OCI-LY7 (cell line): ENCODE data around the gene TAGLN. TPM values are rescaled to one million over a fixed set of nuclear protein-coding genes. Genes with fewer than 3 reads are reported as not detected.

Experiments
- BruUV-seq: library from RNA; stranded (reverse); fragments of 400-500 nt; replicated peaks from 2 replicates; lab custom pipeline; 2021; lab: Mats Ljungman, UMichigan
- CTCF ChIA-PET: fragments of 300-600 bp; sonication (Branson Sonifier 250); formaldehyde crosslinking; loops from one replicate; lab custom pipeline; 2022; ENCODE audit warnings: antibody characterized with exemption; ENCODE audit not compliant: unreplicated experiment; lab: Charles Lee
- POLR2A ChIA-PET: fragments of 300-600 bp; sonication (Branson Sonifier 250); formaldehyde crosslinking; loops from one replicate; lab custom pipeline; 2022; ENCODE audit warnings: antibody characterized with exemption; lab: Charles Lee
- DNase-seq: peaks from one replicate; pipeline ENCODE4 v3.0.0-alpha.2; 2015; ENCODE audit warnings: low spot score
- H2AFZ ChIP-seq: fragments of 200-600 bp; sonication (generic), shearing (Covaris generic); 2 replicates; pipeline ENCODE4 v1.6.1; 2014; ENCODE audit warnings: mild to moderate bottlenecking, antibody characterized with exemption, low read length, moderate library complexity
- H3K27ac ChIP-seq: fragments of 200-600 bp; sonication (generic); 2 replicates; pipeline ENCODE4 v1.5.1; 2014; ENCODE audit warnings: mixed run types, low read depth, mild to moderate bottlenecking, moderate library complexity, low read length, inconsistent platforms; ENCODE audit not compliant: poor library complexity, severe bottlenecking
- H3K36me3 ChIP-seq: fragments of 200-600 bp; sonication (generic); 2 replicates; pipeline ENCODE4 v1.6.1; 2014; ENCODE audit warnings: mild to moderate bottlenecking, antibody characterized with exemption, low read length, moderate library complexity, mixed read lengths; ENCODE audit not compliant: insufficient read depth
- H3K4me1 ChIP-seq: fragments of 200-600 bp; sonication (generic); 2 replicates; pipeline ENCODE4 v1.5.1; 2014; ENCODE audit warnings: mild to moderate bottlenecking, low read length; ENCODE audit not compliant: insufficient read depth, poor library complexity, severe bottlenecking
- H3K4me2 ChIP-seq: fragments of 200-600 bp; sonication (generic); 2 replicates; pipeline ENCODE4 v1.6.1; 2014; ENCODE audit warnings: mild to moderate bottlenecking, low read length
- H3K4me3 ChIP-seq: fragments of 200-600 bp; sonication (generic); 2 replicates; pipeline ENCODE4 v1.5.1; 2014; ENCODE audit warnings: mild to moderate bottlenecking, low read depth, low read length; ENCODE audit not compliant: poor library complexity, severe bottlenecking
- H3K79me2 ChIP-seq: fragments of 200-600 bp; sonication (generic); 2 replicates; pipeline ENCODE4 v1.6.1; 2016; ENCODE audit warnings: low read depth, mild to moderate bottlenecking, low read length, moderate library complexity, mixed read lengths; ENCODE audit not compliant: insufficient read depth
- H3K9me2 ChIP-seq: fragments of 200-600 bp; sonication (generic); 2 replicates; pipeline ENCODE4 v1.6.1; 2016; ENCODE audit warnings: mild to moderate bottlenecking, low read length, mixed read lengths; ENCODE audit not compliant: insufficient read depth
- H3K9me3 ChIP-seq: fragments of 200-600 bp; sonication (generic); 2 replicates; pipeline ENCODE4 v1.6.1; 2014; ENCODE audit warnings: mild to moderate bottlenecking, mixed run types, low read length, mixed read lengths
- H4K20me1 ChIP-seq: fragments of 200-600 bp; sonication (generic); 2 replicates; pipeline ENCODE4 v1.6.1; 2014; ENCODE audit warnings: mild to moderate bottlenecking, antibody characterized with exemption, low read length, moderate library complexity, mixed read lengths; ENCODE audit not compliant: insufficient read depth
- EZH2phosphoT487 ChIP-seq: fragments of 200-600 bp; sonication (generic); IDR thresholded peaks from 2 replicates; pipeline ENCODE4 v1.6.1; 2018; ENCODE audit warnings: low read depth, borderline replicate concordance, mild to moderate bottlenecking, mixed run types, antibody characterized with exemption, low read length, moderate library complexity, mixed read lengths
- intact Hi-C: fragments of 100-400 bp; cut with micrococcal nuclease; formaldehyde crosslinking; loops from one replicate; pipeline ENCODE4 v1.10.0; 2022; ENCODE audit not compliant: unreplicated experiment
- total RNA-seq, 2 experiments: library from RNA; depleted of rRNA in 1 of 2; stranded (reverse); fragments of >200 nt in 1 of 2; shearing (Covaris generic) in 1 of 2; gene quantifications; 2 replicates each; pipeline ENCODE4 v1.2.3, GENCODE V29; 2014 to 2022
- TF ChIP-seq, protein P1 (sequence below): fragments of 200-600 bp; sonication (generic); conservative IDR thresholded peaks from 2 replicates; pipeline ENCODE4 v1.5.1; 2014; ENCODE audit warnings: mild to moderate bottlenecking, antibody characterized with exemption, low read length, moderate library complexity, mixed read lengths

The TAGLN gene
- total RNA-seq, 2 experiments from 2014 or later, result 5.4 to 7.4 TPM

DNA sequence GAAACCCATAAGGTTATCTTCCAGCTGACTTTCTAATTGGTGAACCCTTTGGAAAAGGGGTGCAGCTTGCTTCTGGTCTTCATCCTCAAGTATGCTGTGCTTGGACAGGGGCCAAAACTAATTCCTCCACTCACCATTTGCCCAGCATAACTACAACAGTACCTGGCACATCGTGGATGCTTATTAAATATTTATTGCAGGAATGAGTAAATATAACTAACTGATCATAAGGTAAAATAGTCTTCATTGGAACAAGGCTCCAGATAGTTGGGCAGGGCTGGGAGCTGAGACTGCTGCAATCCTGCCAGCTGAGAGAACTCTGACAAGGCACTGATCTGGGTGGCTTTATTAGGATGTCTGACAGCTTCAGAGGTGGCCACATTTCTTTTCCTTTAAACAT is 23.0 kb upstream of the TAGLN start:
- H2AFZ ChIP-seq, result no peak overlapping the region
- H3K27ac ChIP-seq, result no peak overlapping the region
- TF ChIP-seq, protein P1, sequence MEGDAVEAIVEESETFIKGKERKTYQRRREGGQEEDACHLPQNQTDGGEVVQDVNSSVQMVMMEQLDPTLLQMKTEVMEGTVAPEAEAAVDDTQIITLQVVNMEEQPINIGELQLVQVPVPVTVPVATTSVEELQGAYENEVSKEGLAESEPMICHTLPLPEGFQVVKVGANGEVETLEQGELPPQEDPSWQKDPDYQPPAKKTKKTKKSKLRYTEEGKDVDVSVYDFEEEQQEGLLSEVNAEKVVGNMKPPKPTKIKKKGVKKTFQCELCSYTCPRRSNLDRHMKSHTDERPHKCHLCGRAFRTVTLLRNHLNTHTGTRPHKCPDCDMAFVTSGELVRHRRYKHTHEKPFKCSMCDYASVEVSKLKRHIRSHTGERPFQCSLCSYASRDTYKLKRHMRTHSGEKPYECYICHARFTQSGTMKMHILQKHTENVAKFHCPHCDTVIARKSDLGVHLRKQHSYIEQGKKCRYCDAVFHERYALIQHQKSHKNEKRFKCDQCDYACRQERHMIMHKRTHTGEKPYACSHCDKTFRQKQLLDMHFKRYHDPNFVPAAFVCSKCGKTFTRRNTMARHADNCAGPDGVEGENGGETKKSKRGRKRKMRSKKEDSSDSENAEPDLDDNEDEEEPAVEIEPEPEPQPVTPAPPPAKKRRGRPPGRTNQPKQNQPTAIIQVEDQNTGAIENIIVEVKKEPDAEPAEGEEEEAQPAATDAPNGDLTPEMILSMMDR, result no peak
- no peak for TF ChIP-seq EZH2phosphoT487
- no peak for DNase-seq
- peaks cover 17% of the 10 kb centered on the region for H3K36me3 ChIP-seq
- no peaks in the 10 kb centered on the region for H4K20me1 ChIP-seq
- H3K4me1 ChIP-seq, result peaks cover 30% of the 10 kb centered on the region
- H3K4me2 ChIP-seq, result no peak overlapping the region
- no peaks in the 10 kb centered on the region for H3K9me3 ChIP-seq
- no peak overlapping the region for H3K4me3 ChIP-seq
- H3K9me2 ChIP-seq, result no peaks in the 10 kb centered on the region
- H3K79me2 ChIP-seq, result peaks cover 3% of the 10 kb centered on the region; the same call in 1 of the 2 replicates
- POLR2A ChIA-PET, result interaction anchor here (0.7 kb wide), 1 partner anchor 386 kb away, joined by 6 read pairs; no protein-coding TSS in a partner anchor
- intact Hi-C loops, result no loop called here
- CTCF ChIA-PET, result no interaction called here
- no TSS peak for BruUV-seq

DNA sequence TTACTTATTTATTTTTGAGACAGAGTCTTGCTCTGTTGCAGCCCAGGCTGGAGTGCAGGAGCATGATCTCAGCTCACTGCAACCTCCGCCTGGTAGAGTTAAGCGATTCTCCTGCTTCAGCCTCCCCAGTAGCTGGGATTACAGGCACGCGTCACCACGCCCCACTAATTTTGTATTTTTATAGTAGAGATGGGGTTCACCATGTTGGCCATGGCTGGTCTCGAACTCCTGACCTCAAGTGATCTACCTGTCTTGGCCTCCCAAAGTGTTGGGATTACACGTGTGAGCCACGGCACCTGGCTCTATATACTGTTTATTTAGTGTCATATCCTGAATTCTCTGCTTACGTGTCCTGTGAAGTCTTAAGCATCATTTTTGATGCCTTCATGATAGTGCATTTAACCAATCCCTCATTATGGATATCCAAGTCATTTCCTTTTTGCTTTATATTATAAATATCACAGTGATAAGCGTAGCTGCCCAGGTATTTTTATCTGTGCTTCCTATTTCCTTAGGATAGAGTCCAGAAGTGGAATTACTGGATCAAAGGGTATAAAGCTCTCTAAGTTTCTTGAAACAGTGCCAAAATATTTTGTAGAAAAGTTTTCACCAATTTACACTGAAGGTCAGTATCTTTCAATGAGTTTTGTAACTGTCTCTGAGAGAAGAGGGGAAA is 21.5 kb upstream of the TAGLN start:
- peak overlapping the region; percentile 83; the same call in 1 of the 2 replicates for H2AFZ ChIP-seq
- intact Hi-C loops, result loop anchor here (1.0 to 2.0 kb wide), 3 partner anchors 33 to 405 kb away; partner anchors contain the start of genes BUD13, PAFAH1B2, PCSK7 and RNF214
- CTCF ChIA-PET, result interaction anchor here (0.6 to 0.7 kb wide), 2 partner anchors 52 to 164 kb away, joined by 3 read pairs; no protein-coding TSS in a partner anchor

More for the DNA sequence above, 21.5 kb upstream of the TAGLN start:
- TF ChIP-seq, protein P1, result no peak
- TF ChIP-seq EZH2phosphoT487, result no peak
- Histone ChIP-seq H3K9me3 (no peaks in the 10 kb centered on the region), H3K9me2 (no peaks in the 10 kb centered on the region), H3K36me3 (peaks cover 12% of the 10 kb centered on the region; the same call in 1 of the 2 replicates), H3K4me2 (peak overlapping the region; percentile 85), H3K4me3 (peak overlapping the region; percentile 88), H4K20me1 (no peaks in the 10 kb centered on the region), H3K27ac (peak overlapping the region; percentile 44), H3K4me1 (peaks cover 30% of the 10 kb centered on the region), H3K79me2 (peaks cover 3% of the 10 kb centered on the region; the same call in 1 of the 2 replicates)
- POLR2A ChIA-PET, result interaction anchor here (0.6 to 5.2 kb wide), 10 partner anchors 8 to 390 kb away, joined by 3 to 30 read pairs (median 6); partner anchors contain the start of genes PAFAH1B2, PCSK7, RNF214 and SIK3
- no TSS peak for BruUV-seq
- DNase-seq, result no peak
